Liver (tissue), 3 donors: ENCODE results near the gene SLC22A15.

Experiments
- CTCF ChIP-seq: fragments of 150-350 bp; IDR thresholded peaks from 2 replicates; pipeline ENCODE4 v1.5.1; 2017; ENCODE audit warnings: improper control_type of control experiment, low read depth, low read length; ENCODE audit not compliant: missing input control
- MAX ChIP-seq: IDR thresholded peaks from 2 replicates; pipeline ENCODE4 v1.6.1; 2016; ENCODE audit warnings: antibody characterized with exemption
- RAD21 ChIP-seq, 2 donors: IDR thresholded peaks; 2 replicates each; pipeline ENCODE4 v1.6.1; 2016; ENCODE audit warnings: antibody characterized with exemption in 2 of 2, mild to moderate bottlenecking in 2 of 2
- YY1 ChIP-seq: IDR thresholded peaks from 2 replicates; pipeline ENCODE4 v1.6.1; 2016; ENCODE audit warnings: antibody characterized with exemption, mild to moderate bottlenecking
- donor health status: healthy.
- donor health status: healthy.

GRCh38 chr1:116008656-116009390 is 32.5 kb downstream of the SLC22A15 start:
- TF ChIP-seq YY1 = no peak
- no peak for TF ChIP-seq CTCF
- no peak for TF ChIP-seq MAX
- no peak for TF ChIP-seq RAD21 (IDR thresholded peaks at IDR 0.05)
